GM21825 (cell line): ENCODE results near the gene TMEM273.

ENCODE experiments used
- ATAC-seq: cut with Tn5 transposase; IDR thresholded peaks from one replicate; pipeline ENCODE4 v1.9.1; 2021; ENCODE audit warnings: mild to moderate bottlenecking, moderate library complexity; ENCODE audit not compliant: unreplicated experiment

The TMEM273 gene

GRCh38 chr10:49187950-49188761 lies at the start of gene TMEM273:
TSS of gene TMEM273 (minus strand) at chr10:49188391. CDS start at chr10:49188336, 55 bp downstream.
- peak; percentile 84 for ATAC-seq

DNA sequence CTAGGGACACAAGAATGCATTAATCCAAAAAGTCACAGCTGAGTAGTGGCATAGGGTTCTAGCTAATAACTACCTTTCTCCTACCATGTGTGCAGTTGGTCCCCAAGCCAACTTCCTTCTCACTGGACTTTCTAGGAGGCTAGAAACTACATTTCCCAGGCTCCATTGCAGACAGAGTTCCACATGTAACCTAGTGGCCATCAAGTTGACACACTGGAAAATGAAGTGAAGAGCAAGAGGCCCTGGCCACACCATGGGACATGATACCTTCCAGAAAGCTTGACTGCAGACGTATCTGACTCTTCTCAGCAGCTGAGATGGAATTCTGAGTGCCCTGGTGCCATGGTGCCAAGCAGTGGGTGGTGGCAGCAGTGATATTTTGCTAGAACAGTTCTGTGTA lies 49.8 kb upstream of the TMEM273 start:
- ATAC-seq = no peak

DNA sequence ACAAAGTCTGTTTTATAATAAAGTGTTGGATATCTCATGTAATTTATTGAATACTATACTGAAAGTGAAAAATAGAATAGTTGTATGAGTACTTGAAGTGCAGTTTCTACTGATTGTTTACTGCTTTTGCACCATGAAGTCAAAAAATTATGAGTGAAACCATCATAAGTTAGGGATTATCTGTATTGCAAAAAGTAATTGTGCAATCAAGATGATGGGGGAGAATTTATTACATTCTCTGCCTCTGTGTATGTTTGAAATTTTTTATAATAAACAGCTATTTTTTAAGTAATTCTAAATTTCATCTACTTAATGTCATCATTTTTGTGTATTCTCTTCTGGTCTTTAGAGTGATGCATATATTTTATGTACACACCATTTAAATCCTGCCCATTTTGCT lies 47.2 kb upstream of the TMEM273 start:
- no peak for ATAC-seq

- ATAC-seq = no peak
Measured at GRCh38 chr10:49231086-49231820, 43.1 kb upstream of the TMEM273 start.

GRCh38 chr10:49230004-49230403 lies 41.8 kb upstream of the TMEM273 start:
- no peak for ATAC-seq

GRCh38 chr10:49228677-49229076 lies 40.5 kb upstream of the TMEM273 start:
- ATAC-seq = no peak

GRCh38 chr10:49227406-49227805 lies 39.2 kb upstream of the TMEM273 start:
- no peak for ATAC-seq

DNA sequence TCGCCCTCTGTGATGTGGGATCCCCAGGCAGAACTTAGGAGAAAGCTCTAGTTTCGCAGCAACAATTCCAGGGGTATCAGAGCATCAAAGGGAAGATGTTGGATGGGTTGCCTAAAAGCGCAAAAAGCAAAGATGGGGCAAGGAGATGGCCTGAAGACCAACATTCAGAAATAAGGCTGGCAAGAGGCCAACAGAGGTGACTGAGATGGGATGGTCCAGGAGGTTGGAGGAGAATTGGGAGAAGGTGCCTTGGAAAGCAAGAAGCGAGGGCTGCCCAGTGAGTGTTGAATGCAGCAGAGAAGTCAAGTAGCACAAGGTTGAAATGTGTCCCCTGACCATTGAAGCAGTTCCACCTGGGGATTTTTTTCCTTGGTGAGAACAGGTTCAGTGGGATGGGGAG lies 38.4 kb upstream of the TMEM273 start:
- no peak for ATAC-seq

GRCh38 chr10:49225218-49225876 lies 37.2 kb upstream of the TMEM273 start:
- ATAC-seq = no peak

DNA sequence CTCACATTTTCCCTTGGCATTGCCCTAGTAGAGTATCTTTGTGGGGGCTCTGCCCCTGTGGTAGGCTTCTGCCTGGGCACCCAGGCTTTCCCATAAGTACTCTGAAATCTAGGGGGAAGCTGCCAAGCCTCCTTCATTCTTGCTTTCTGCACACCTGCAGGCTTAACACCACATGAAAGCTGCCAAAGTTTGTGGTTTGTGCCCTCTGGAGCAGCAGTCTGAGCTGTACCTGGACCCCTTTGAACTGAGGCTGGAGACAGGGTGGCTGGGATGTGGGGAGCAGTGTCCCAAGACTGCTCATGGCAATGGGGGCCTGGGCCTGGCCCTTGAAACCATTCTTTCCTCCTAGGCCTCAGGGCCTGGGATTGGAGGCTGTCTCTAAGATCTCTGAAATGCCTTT lies 35.0 kb upstream of the TMEM273 start:
- ATAC-seq = no peak

DNA sequence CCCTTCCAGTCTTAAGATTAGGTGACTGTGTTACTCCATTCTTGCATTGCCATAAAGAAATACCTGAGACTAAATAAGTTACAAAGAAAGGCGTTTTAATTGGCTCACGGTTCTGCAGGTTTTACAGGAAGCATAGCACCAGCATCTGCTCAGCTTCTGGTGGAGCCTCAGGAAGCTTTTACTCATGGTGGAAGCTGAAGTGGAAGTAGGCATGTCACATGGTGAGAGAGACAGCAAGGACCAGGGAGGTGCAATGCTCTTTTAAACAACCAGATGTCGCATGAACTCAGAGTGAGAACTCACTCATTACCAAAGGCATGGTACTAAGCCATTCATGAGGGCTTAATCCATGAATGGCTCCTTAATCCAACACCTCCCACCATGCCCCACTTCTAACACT lies 34.0 kb upstream of the TMEM273 start:
- ATAC-seq = no peak

- no peak for ATAC-seq
Measured at GRCh38 chr10:49220679-49221078, 32.5 kb upstream of the TMEM273 start.

DNA sequence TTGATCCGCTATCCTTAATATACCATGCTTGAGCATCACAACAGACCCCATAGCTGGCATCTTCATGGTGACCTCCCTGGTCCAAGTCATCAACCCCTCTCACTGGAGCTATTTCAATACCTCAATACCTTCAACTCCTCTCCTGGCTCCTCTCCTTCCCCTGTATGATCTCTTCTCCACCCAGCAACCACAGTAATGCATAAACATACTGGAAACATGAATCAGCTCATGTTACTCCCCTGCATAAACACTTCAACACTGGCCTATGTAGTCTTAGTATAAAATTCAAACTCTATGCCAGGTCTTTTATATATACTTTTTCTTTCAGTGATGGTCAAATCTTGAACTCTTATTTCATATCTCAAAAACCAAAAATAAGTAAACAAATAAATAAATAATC lies 31.8 kb upstream of the TMEM273 start:
- no peak for ATAC-seq

DNA sequence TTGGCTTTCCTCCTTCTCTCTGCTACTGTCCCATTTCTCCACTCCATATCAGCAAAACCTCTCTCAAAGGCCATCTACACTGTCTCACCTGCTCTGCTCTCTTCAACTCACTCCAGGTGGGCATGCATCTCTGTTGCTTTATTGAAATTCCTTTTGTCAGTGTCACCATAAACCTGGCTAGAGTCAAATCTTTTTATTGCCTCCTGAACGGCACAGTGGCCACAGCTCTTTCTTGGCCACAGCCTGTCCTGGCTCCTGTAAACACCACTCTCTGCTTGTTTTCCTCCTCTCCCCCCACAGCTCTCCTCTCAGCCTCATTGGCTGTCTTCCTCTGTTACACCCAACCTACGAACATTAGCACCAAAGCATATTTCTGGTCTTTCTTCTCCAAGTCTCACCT lies 31.1 kb upstream of the TMEM273 start:
- no peak for ATAC-seq

- no peak for ATAC-seq
Measured at GRCh38 chr10:49218480-49218879, 30.3 kb upstream of the TMEM273 start.

GRCh38 chr10:49217645-49218044 lies 29.5 kb upstream of the TMEM273 start:
- ATAC-seq = no peak

DNA sequence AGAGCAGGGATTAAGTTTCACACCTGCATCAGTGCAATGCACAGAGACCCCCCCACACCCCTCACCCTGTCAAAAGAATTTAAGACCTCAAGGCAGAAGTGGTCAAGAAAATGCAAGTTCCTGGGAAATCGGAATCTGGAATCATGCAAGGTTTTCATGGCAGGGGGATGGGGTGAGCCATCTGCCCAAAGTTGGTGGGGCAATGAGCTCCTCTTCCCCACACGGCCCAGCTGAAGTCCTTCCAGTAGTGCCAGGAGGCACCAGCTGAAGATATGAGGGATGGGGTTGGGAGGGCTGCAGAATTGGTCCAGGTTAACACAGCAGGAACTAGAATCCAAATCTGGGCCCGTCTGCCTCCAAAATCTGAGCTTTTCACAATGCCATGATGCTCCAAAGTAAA lies 25.0 kb upstream of the TMEM273 start:
- ATAC-seq = no peak

DNA sequence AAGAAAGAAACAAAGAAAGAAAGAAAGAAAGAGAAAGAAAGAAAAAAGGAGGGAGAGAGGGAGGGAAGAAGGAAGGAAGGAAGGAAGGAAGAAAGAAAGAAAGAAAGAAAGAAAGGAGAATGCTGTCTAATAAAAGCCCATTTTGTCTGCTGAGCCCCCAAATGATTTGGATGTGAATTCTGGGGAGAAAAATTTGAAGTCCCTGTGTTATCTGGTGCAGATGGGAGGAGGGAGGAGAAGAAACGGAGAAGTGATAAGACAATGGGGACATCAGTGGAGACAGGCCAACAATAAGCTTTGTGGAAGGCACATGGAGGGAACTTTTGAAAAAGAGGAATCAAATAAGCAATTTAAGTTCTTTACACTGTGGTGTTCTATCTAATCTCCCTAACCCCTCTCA lies 24.6 kb upstream of the TMEM273 start:
- ATAC-seq = no peak

GRCh38 chr10:49212076-49212475 lies 23.9 kb upstream of the TMEM273 start:
- ATAC-seq = no peak

GRCh38 chr10:49208996-49209395 lies 20.8 kb upstream of the TMEM273 start:
- no peak for ATAC-seq

GRCh38 chr10:49207936-49208487 lies 19.8 kb upstream of the TMEM273 start:
- ATAC-seq = no peak
